Activated naive CD8-positive, alpha-beta T cell treated with anti-CD3 and anti-CD28 coated beads, Interleukin-2, amount 10 ng/mL, durations not matched to agents 7 days and 5 days (primary cell): ENCODE data around the gene RSPH1. TPM values are rescaled to one million over a fixed set of nuclear protein-coding genes. Genes with fewer than 3 reads are reported as not detected.

Source experiments
- ATAC-seq: fragments of 150-1000 bp; cut with Tn5 transposase; one replicate; pipeline ENCODE4 v1.10.0; 2021; ENCODE audit warnings: low read depth, moderate library complexity
- POLR2A ChIA-PET: fragments of 350-600 bp; sonication (Branson Sonifier 250); formaldehyde crosslinking; loops from one replicate; lab custom pipeline; 2021; ENCODE audit warnings: antibody characterized with exemption; lab: Charles Lee
- DNase-seq: peaks from one replicate; pipeline ENCODE4 v3.0.0; 2021
- H3K27ac Mint-ChIP-seq: one replicate; pipeline ENCODE4 v1.8.0; 2022; ENCODE audit warnings: mild to moderate bottlenecking, mixed read lengths
- H3K27me3 Mint-ChIP-seq: one replicate; pipeline ENCODE4 v1.8.0; 2022; ENCODE audit warnings: mild to moderate bottlenecking, moderate library complexity, mixed read lengths
- H3K36me3 Mint-ChIP-seq: one replicate; pipeline ENCODE4 v1.8.0; 2021; ENCODE audit warnings: mild to moderate bottlenecking, mixed read lengths
- H3K4me1 Mint-ChIP-seq: one replicate; pipeline ENCODE4 v1.8.0; 2021; ENCODE audit warnings: mixed read lengths
- H3K4me3 Mint-ChIP-seq: one replicate; pipeline ENCODE4 v1.8.0; 2022; ENCODE audit warnings: mild to moderate bottlenecking, moderate library complexity, mixed read lengths
- H3K9me3 Mint-ChIP-seq: one replicate; pipeline ENCODE4 v1.8.0; 2021; ENCODE audit warnings: mixed read lengths
- total RNA-seq, 2 experiments: library from RNA; stranded (reverse); gene quantifications; one replicate each; pipeline ENCODE4 v1.2.3, GENCODE V29; 2021

Gene RSPH1
- total RNA-seq, 2 experiments from 2014 or later: not detected

DNA sequence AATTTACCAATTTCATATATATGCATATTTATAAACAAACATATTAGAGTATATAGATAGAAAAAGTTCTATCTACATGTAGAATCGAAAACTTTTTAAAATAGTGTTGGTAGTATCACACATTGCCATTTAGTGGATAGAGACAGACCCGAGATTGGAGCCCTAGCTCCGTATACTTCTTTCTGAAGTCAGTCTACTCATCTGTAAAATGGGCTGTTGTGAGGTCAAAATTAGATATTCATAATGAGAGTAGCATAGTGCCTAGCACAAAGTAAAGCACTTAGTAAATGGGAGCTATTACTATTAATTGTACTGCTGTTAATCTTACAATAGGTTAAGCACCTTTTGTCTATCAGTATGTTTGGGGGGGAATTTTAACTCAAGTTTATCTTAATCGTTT, 4.2 kb upstream of the RSPH1 start:
- ATAC-seq (no peak), DNase-seq (no peak)
- H3K4me1 Mint-ChIP-seq: peaks cover 32% of the 10 kb centered on the region
- no peak overlapping the region for H3K4me3 Mint-ChIP-seq
- H3K27me3 Mint-ChIP-seq: no peaks in the 10 kb centered on the region
- no peaks in the 10 kb centered on the region for H3K36me3 Mint-ChIP-seq
- POLR2A ChIA-PET: no interaction called here
- H3K27ac Mint-ChIP-seq: no peak overlapping the region
- H3K9me3 Mint-ChIP-seq: no peaks in the 10 kb centered on the region

DNA sequence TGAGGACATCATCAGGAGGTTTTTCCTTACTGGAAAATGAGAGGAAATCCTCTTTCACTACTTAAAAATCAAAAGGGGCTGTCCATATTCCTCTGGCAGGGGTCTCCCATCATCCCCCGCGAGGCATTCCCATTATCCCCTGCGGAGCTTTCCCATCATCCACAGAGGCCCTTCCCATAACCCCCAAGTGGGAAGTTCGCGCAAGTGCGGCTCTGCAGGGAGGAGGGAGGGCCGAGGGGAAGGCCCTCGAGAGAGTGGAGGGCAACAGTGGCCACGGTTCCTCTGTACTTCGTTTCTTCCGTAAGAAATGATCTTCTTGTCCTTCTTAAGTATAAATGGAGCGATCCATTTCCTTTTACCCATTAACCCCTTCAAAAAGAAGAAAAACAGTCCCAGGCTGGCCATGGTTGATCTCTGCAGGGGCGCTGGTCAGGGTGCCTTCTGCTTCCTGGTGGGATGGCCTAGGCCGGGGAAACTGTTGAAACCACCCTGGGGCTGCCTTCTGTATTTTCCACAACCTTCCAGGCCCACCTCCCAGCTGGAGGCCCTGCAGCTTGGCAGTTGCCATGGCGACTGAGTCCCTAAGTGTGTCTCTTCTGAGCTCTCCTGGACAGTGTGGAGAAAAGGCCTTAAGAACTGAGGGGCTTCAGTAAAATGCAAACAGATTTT, 3.6 kb upstream of the RSPH1 start:
- H3K9me3 Mint-ChIP-seq: no peaks in the 10 kb centered on the region
- H3K4me3 Mint-ChIP-seq: no peak overlapping the region
- no peaks in the 10 kb centered on the region for H3K27me3 Mint-ChIP-seq
- peaks cover 29% of the 10 kb centered on the region for H3K4me1 Mint-ChIP-seq
- no peaks in the 10 kb centered on the region for H3K36me3 Mint-ChIP-seq
- POLR2A ChIA-PET: interaction anchor here (0.9 kb wide), 1 partner anchor 15 kb away, joined by 6 read pairs; no protein-coding TSS in a partner anchor
- DNase-seq: no peak
- ATAC-seq: no peak
- H3K27ac Mint-ChIP-seq: no peak overlapping the region

DNA sequence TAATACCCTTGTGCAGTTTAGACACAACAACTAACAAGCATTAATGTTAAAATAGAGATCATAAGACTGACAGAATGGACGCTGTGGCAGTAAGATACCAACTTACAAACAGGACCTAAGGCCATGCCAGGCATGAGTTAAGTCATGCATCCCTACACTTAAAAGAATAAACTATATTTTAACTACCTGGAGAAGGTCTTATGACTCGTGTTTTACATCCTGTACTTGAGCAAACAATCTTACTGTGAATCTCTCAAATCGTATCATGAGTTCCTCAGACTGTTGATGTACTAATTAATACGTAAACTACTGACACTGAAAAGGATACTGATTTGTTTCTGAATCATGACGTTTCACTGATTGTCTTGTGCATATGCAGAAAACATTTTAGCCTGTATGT, 2.0 kb upstream of the RSPH1 start:
- Mint-ChIP-seq H3K4me1 (peaks cover 19% of the 10 kb centered on the region), H3K27ac (no peak overlapping the region), H3K27me3 (peaks cover 2% of the 10 kb centered on the region), H3K9me3 (no peaks in the 10 kb centered on the region), H3K36me3 (no peaks in the 10 kb centered on the region), H3K4me3 (no peak overlapping the region)
- ATAC-seq: no peak
- POLR2A ChIA-PET: no interaction called here
- no peak for DNase-seq

DNA sequence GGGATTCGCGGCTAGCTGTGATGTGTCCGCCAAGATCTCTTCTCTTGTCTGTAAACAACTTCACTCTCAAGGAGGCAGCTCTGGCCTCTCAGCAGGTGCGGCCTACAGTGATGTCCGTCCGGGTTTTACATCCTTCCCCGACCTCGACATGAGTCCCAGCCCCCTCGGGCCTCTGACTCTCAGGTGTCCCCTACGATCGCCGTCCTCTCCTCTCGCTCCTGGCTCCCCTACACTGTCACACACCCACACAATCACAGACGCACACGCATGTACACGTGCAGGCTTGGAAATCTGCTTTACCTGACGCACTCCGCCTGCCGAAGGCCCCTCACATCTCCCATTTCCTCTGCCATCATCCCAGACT, 797 bp upstream of the RSPH1 start:
- peak overlapping the region; percentile 94 for H3K4me3 Mint-ChIP-seq
- no peaks in the 10 kb centered on the region for H3K9me3 Mint-ChIP-seq
- peaks cover 6% of the 10 kb centered on the region for H3K27me3 Mint-ChIP-seq
- POLR2A ChIA-PET: interaction anchor here (1.4 kb wide), 1 partner anchor 17 kb away, joined by 3 read pairs; the partner anchor contains the start of gene SLC37A1
- H3K27ac Mint-ChIP-seq: peak overlapping the region; percentile 84
- no peak for ATAC-seq
- peaks cover 20% of the 10 kb centered on the region for H3K4me1 Mint-ChIP-seq
- H3K36me3 Mint-ChIP-seq: no peaks in the 10 kb centered on the region
- no peak for DNase-seq

DNA sequence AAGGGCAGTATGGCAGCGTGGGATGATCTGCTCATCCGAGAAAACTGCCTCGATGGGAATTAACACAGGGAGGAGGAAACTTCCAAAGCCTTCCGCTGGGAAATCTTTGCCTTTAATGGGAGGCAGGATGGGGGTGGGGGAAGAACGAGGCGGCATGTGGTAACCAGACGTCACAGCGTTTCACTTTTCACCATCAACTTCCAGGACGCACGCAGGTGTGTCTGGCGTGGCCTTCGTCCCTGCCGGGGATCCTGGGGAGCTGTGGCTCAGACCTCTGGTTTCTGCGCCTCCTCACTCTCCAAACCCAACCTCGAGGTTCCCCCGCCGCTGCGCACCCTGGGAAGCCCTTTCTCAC, 282 bp downstream of the RSPH1 start:
- DNase-seq: no peak
- ATAC-seq: no peak
- H3K4me1 Mint-ChIP-seq: peaks cover 22% of the 10 kb centered on the region
- H3K27ac Mint-ChIP-seq: peak overlapping the region; percentile 84
- H3K27me3 Mint-ChIP-seq: peaks cover 9% of the 10 kb centered on the region
- no peaks in the 10 kb centered on the region for H3K36me3 Mint-ChIP-seq
- peak overlapping the region; percentile 94 for H3K4me3 Mint-ChIP-seq
- POLR2A ChIA-PET: interaction anchor here (1.1 to 1.2 kb wide), 2 partner anchors 18 to 32 kb away, joined by 4 read pairs; partner anchors contain the start of gene SLC37A1
- no peaks in the 10 kb centered on the region for H3K9me3 Mint-ChIP-seq

- H3K36me3 Mint-ChIP-seq: no peaks in the 10 kb centered on the region
- no peak overlapping the region for H3K4me3 Mint-ChIP-seq
- peaks cover 9% of the 10 kb centered on the region for H3K27me3 Mint-ChIP-seq
- POLR2A ChIA-PET: interaction anchor here (1.1 to 1.2 kb wide), 2 partner anchors 19 to 33 kb away, joined by 4 read pairs; partner anchors contain the start of gene SLC37A1
- no peak overlapping the region for H3K27ac Mint-ChIP-seq
- ATAC-seq (no peak), DNase-seq (no peak)
- H3K9me3 Mint-ChIP-seq: no peaks in the 10 kb centered on the region
- H3K4me1 Mint-ChIP-seq: peaks cover 21% of the 10 kb centered on the region
Measured at GRCh38 chr21:42495027-42495426, 997 bp downstream of the RSPH1 start.

DNA sequence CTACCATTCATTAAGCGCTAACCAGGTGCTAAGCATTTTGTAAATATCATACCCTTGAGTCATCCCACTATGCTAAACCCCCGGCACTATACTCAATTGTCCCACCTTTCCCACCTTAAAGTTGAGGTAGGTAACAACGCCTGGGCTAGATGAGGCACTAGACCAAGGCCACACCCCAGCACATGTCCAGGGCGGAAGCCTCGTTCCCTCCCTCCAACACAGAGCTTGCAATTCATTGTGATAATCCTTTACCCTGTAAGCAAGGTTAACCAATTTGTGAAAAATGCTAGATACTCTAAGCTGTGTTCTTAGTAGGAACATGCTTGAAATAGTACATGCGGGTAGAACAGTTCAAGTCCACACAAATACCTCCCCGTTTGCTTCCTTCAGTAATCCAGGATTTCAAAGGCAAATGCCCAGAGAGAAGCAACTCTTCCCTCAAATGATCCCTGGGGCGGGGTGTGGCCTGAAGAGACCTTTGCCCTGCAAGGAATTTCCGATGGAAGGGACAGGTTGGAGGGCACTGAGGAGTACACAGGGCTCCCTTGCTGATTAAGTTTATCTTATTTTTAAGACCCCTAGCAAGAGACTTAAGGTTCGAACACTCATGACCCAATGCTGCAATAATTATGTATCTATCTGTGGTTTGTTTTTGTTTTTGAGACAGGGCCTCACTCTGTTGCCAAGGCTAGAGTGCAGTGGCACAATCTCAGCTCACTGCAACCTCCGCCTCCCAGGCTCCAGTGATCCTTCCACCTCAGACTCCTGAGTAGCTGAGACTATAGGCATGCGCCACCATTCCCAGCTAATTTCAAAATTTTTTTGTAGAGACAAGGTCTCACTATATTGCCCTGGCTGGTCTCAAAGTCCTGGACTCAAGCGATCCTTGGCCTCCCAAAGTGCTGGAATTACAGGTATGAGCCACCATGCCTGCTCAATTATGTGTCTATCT, 2.6 kb downstream of the RSPH1 start:
- Mint-ChIP-seq H3K27ac (no peak overlapping the region), H3K4me3 (no peak overlapping the region), H3K27me3 (peaks cover 10% of the 10 kb centered on the region), H3K36me3 (no peaks in the 10 kb centered on the region), H3K4me1 (peaks cover 21% of the 10 kb centered on the region), H3K9me3 (peaks cover 3% of the 10 kb centered on the region)
- ATAC-seq (no peak), DNase-seq (no peak)
- POLR2A ChIA-PET: no interaction called here

DNA sequence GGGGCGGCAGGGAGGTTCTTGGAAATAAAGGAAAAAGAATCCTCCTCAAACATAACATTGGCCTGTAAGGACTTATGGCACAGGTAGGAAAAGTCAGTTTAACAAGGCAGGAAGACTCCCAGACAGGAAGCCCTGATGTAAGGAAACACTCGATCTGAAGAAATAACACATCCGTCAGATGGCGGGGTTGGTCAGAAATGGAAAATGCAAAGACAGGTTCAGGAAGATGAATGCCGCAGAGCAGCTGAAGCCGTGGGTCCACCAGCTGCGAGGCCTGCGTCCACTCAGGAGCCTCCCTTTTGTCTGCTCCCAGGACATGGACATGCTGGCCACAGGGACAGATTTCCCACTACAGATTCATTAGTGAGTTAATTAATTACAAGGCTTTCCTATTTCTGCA, 3.8 kb downstream of the RSPH1 start:
- Mint-ChIP-seq H3K27me3 (peaks cover 20% of the 10 kb centered on the region), H3K4me1 (peaks cover 20% of the 10 kb centered on the region), H3K4me3 (no peak overlapping the region), H3K36me3 (peaks cover 2% of the 10 kb centered on the region), H3K27ac (no peak overlapping the region), H3K9me3 (peaks cover 4% of the 10 kb centered on the region)
- no peak for ATAC-seq
- POLR2A ChIA-PET: no interaction called here
- DNase-seq: no peak

GRCh38 chr21:42491328-42491727, 4.7 kb downstream of the RSPH1 start:
- POLR2A ChIA-PET: no interaction called here
- Mint-ChIP-seq H3K27me3 (peaks cover 27% of the 10 kb centered on the region), H3K27ac (no peak overlapping the region), H3K9me3 (peaks cover 4% of the 10 kb centered on the region), H3K36me3 (peaks cover 2% of the 10 kb centered on the region), H3K4me3 (no peak overlapping the region), H3K4me1 (peaks cover 14% of the 10 kb centered on the region)
- no peak for ATAC-seq
- no peak for DNase-seq

DNA sequence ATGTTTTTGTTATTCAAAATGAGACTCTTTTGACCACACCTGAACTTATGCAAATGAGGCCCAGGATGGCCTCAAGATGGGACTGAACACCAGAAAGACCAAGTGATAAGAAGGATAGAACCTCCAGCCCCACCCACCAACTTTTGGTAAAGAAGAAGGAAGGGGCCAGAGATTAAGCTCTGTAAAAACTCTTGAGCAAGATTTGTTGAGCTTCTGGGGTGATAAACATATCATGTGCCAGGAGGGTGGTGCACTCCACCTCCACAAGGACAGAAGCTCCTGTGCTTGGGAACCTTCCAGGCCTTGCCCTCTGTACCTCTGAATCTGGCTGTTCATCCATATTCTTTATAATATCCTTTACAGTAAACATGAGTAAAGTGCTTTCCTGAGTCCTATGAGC, 5.3 kb downstream of the RSPH1 start:
- no peak for DNase-seq
- peaks cover 27% of the 10 kb centered on the region for H3K27me3 Mint-ChIP-seq
- peaks cover 10% of the 10 kb centered on the region for H3K4me1 Mint-ChIP-seq
- no peak overlapping the region for H3K4me3 Mint-ChIP-seq
- H3K27ac Mint-ChIP-seq: no peak overlapping the region
- POLR2A ChIA-PET: interaction anchor here (1.0 kb wide), 1 partner anchor 41 kb away, joined by 4 read pairs; no protein-coding TSS in a partner anchor
- peaks cover 4% of the 10 kb centered on the region for H3K9me3 Mint-ChIP-seq
- no peak for ATAC-seq
- H3K36me3 Mint-ChIP-seq: peaks cover 2% of the 10 kb centered on the region

GRCh38 chr21:42489991-42490390, 6.0 kb downstream of the RSPH1 start:
- no peak for ATAC-seq
- Mint-ChIP-seq H3K36me3 (peaks cover 2% of the 10 kb centered on the region), H3K4me1 (peaks cover 6% of the 10 kb centered on the region), H3K9me3 (peaks cover 4% of the 10 kb centered on the region), H3K4me3 (no peak overlapping the region), H3K27ac (no peak overlapping the region), H3K27me3 (peaks cover 27% of the 10 kb centered on the region)
- DNase-seq: no peak
- POLR2A ChIA-PET: interaction anchor here (1.0 kb wide), 1 partner anchor 40 kb away, joined by 4 read pairs; no protein-coding TSS in a partner anchor

DNA sequence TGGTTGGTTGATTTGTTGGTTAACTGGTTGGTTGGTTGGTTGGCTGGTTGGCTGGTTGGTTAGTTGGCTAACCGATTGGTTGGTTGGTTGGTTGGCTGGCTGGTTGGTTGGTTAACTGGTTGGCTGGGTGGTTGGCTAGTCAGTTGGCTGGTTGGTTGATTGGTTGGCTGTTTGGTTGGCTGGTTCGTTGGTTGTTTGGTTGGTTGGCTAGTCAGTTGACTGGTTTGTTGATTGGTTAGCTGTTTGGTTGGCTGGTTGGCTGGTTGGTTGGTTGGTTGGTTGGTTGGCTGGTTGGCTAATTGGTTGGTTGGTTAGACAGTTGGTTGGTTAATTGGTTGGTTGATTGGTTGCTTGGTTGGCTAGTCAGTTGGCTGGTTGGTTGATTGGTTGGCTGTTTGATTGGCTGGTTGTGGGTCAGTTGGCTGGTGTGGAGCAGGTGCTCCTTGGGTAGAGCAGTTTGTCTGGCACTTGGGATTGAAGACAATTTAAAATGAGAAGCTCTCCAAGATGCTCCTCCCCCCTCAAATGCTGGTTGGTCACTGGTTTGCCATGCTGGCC, 6.9 kb downstream of the RSPH1 start:
- POLR2A ChIA-PET: no interaction called here
- H3K36me3 Mint-ChIP-seq: peaks cover 2% of the 10 kb centered on the region
- no peak for DNase-seq
- ATAC-seq: no peak
- H3K4me1 Mint-ChIP-seq: peaks cover 6% of the 10 kb centered on the region
- no peak overlapping the region for H3K27ac Mint-ChIP-seq
- peaks cover 4% of the 10 kb centered on the region for H3K9me3 Mint-ChIP-seq
- no peak overlapping the region for H3K4me3 Mint-ChIP-seq
- peaks cover 32% of the 10 kb centered on the region for H3K27me3 Mint-ChIP-seq

DNA sequence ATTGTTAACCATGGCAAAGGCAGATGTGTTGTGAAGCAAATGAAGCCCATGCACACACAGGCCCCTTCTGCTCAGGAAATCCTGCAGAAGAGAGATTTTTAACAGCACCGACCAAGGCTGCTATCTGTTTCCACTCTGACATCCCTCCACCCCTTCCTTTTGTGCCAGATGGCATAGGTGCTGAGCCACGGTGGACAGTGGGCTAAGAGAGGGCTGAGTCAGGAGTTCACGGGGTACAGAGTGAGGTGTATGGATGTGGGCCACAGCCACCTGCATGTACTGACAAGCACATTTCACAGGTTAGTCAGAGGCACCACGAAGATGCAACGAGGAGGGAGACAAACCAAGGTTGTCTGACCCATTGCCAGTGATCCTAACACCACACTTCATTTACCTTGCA, 9.5 kb downstream of the RSPH1 start:
- Mint-ChIP-seq H3K36me3 (peaks cover 2% of the 10 kb centered on the region), H3K9me3 (peaks cover 4% of the 10 kb centered on the region), H3K4me3 (no peak overlapping the region), H3K27me3 (peaks cover 34% of the 10 kb centered on the region), H3K4me1 (peaks cover 2% of the 10 kb centered on the region), H3K27ac (no peak overlapping the region)
- ATAC-seq (no peak), DNase-seq (no peak)
- POLR2A ChIA-PET: no interaction called here
